Astrocyte (in vitro differentiated cells and primary cell): ENCODE data around the gene ERN1. TPM values are rescaled to one million over a fixed set of nuclear protein-coding genes. Genes with fewer than 3 reads are reported as not detected.

Experiments
- DNase-seq: peaks from one replicate; pipeline ENCODE4 v3.0.0-alpha.2; 2010; ENCODE audit warnings: low read depth
- FAIRE-seq: peaks from 2 replicates; lab custom pipeline; 2011; peaks lifted over from hg19 to GRCh38; lab: Jason Lieb, UNC
- H2AFZ ChIP-seq: 2 replicates; pipeline ENCODE4 v1.6.0; 2012; ENCODE audit warnings: low read depth, low read length, inconsistent platforms
- H3K27ac ChIP-seq: 2 replicates; pipeline ENCODE4 v1.5.1; 2011; ENCODE audit warnings: low read depth, low read length, inconsistent platforms
- H3K27me3 ChIP-seq: 2 replicates; pipeline ENCODE4 v1.6.0; 2011; ENCODE audit warnings: low read length, inconsistent platforms; ENCODE audit not compliant: insufficient read depth
- H3K36me3 ChIP-seq: 2 replicates; pipeline ENCODE4 v1.5.1; 2011; ENCODE audit warnings: low read length, inconsistent platforms; ENCODE audit not compliant: insufficient read depth
- H3K4me1 ChIP-seq: 2 replicates; pipeline ENCODE4 v1.5.1; 2011; ENCODE audit warnings: low read length, inconsistent platforms; ENCODE audit not compliant: insufficient read depth
- H3K4me2 ChIP-seq: 2 replicates; pipeline ENCODE4 v1.6.0; 2012; ENCODE audit warnings: low read length, inconsistent platforms
- H3K4me3 ChIP-seq: 2 replicates; pipeline ENCODE4 v1.5.1; 2011; ENCODE audit warnings: low read depth, mild to moderate bottlenecking, low read length, inconsistent platforms; ENCODE audit not compliant: insufficient read depth
- H3K79me2 ChIP-seq: 2 replicates; pipeline ENCODE4 v1.6.0; 2012; ENCODE audit warnings: mild to moderate bottlenecking, low read length, inconsistent platforms; ENCODE audit not compliant: insufficient read depth
- H3K9ac ChIP-seq: 2 replicates; pipeline ENCODE4 v1.6.0; 2012; ENCODE audit warnings: mild to moderate bottlenecking, low read length, inconsistent platforms
- H3K9me3 ChIP-seq: 2 replicates; pipeline ENCODE4 v1.5.1; 2012; ENCODE audit warnings: low read depth, mild to moderate bottlenecking, low read length, inconsistent platforms; ENCODE audit not compliant: insufficient read depth
- H4K20me1 ChIP-seq: 2 replicates; pipeline ENCODE4 v1.6.0; 2012; ENCODE audit warnings: low read length, inconsistent platforms; ENCODE audit not compliant: insufficient read depth
- H3K27ac Mint-ChIP-seq: one replicate; pipeline ENCODE4 v1.8.0; 2021; ENCODE audit warnings: mild to moderate bottlenecking, mixed read lengths; ENCODE audit not compliant: unreplicated experiment
- H3K27me3 Mint-ChIP-seq: one replicate; pipeline ENCODE4 v1.8.0; 2021; ENCODE audit warnings: low read depth, mixed read lengths; ENCODE audit not compliant: unreplicated experiment
- H3K36me3 Mint-ChIP-seq: one replicate; pipeline ENCODE4 v1.8.0; 2021; ENCODE audit warnings: low read depth, mixed read lengths; ENCODE audit not compliant: unreplicated experiment
- H3K4me1 Mint-ChIP-seq: one replicate; pipeline ENCODE4 v1.8.0; 2021; ENCODE audit warnings: low read depth, mixed read lengths; ENCODE audit not compliant: unreplicated experiment
- H3K4me3 Mint-ChIP-seq: one replicate; pipeline ENCODE4 v1.8.0; 2021; ENCODE audit warnings: mild to moderate bottlenecking, moderate library complexity, mixed read lengths; ENCODE audit not compliant: unreplicated experiment
- H3K9me3 Mint-ChIP-seq: one replicate; pipeline ENCODE4 v1.8.0; 2021; ENCODE audit warnings: mild to moderate bottlenecking, mixed read lengths; ENCODE audit not compliant: unreplicated experiment
- EZH2 ChIP-seq: IDR thresholded peaks from 2 replicates; pipeline ENCODE4 v1.6.1; 2012; ENCODE audit warnings: mild to moderate bottlenecking, low read length, inconsistent platforms; ENCODE audit not compliant: insufficient read depth
- total RNA-seq: library from RNA; stranded (reverse); gene quantifications from 2 replicates; pipeline ENCODE4 v1.2.1, GENCODE V29; 2021
- TF ChIP-seq, protein P1 (sequence below): IDR thresholded peaks from 2 replicates; pipeline ENCODE4 v1.5.1; 2011; ENCODE audit warnings: low read depth, mild to moderate bottlenecking, inconsistent platforms, low read length, moderate library complexity; ENCODE audit not compliant: insufficient read depth

Gene ERN1
- total RNA-seq, 1 donor from 2014 or later, result 11.7 TPM

DNA sequence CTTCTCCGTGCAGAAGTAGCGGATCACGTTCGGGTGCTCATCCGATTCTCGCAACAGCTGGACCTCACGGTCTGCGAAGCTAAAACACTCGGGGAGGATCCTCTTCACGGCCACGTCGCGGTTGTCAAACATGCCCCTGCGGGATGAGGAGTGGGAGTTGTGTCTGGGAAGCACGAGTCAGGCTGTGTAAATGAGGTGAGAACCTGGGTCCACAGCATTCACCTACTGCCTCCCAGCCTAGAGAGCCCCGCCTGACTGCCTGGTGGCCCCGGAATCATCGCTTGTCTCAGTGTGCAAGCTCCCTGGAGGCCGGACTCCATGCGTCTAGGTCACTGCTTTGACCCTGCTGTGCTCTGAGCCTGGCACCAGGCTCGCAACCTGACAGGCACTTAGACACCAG is 75.6 kb downstream of the ERN1 start:
- Mint-ChIP-seq H3K4me3 (no peak overlapping the region), H3K4me1 (peaks cover 9% of the 10 kb centered on the region), H3K27me3 (no peaks in the 10 kb centered on the region), H3K9me3 (no peaks in the 10 kb centered on the region), H3K27ac (no peak overlapping the region), H3K36me3 (peaks cover 49% of the 10 kb centered on the region)
- no peaks in the 10 kb centered on the region for H3K27me3 ChIP-seq
- TF ChIP-seq, protein P1, sequence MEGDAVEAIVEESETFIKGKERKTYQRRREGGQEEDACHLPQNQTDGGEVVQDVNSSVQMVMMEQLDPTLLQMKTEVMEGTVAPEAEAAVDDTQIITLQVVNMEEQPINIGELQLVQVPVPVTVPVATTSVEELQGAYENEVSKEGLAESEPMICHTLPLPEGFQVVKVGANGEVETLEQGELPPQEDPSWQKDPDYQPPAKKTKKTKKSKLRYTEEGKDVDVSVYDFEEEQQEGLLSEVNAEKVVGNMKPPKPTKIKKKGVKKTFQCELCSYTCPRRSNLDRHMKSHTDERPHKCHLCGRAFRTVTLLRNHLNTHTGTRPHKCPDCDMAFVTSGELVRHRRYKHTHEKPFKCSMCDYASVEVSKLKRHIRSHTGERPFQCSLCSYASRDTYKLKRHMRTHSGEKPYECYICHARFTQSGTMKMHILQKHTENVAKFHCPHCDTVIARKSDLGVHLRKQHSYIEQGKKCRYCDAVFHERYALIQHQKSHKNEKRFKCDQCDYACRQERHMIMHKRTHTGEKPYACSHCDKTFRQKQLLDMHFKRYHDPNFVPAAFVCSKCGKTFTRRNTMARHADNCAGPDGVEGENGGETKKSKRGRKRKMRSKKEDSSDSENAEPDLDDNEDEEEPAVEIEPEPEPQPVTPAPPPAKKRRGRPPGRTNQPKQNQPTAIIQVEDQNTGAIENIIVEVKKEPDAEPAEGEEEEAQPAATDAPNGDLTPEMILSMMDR, result no peak
- TF ChIP-seq EZH2, result no peak
- no peak overlapping the region for H3K9ac ChIP-seq
- no peak overlapping the region for H3K4me3 ChIP-seq
- no peaks in the 10 kb centered on the region for H3K4me1 ChIP-seq
- H3K27ac ChIP-seq, result no peak overlapping the region
- no peaks in the 10 kb centered on the region for H4K20me1 ChIP-seq
- DNase-seq (no peak), FAIRE-seq (no peak)
- H3K36me3 ChIP-seq, result peaks cover 3% of the 10 kb centered on the region
- no peak overlapping the region for H3K4me2 ChIP-seq
- no peaks in the 10 kb centered on the region for H3K9me3 ChIP-seq
- H3K79me2 ChIP-seq, result no peaks in the 10 kb centered on the region
- H2AFZ ChIP-seq, result no peak overlapping the region

DNA sequence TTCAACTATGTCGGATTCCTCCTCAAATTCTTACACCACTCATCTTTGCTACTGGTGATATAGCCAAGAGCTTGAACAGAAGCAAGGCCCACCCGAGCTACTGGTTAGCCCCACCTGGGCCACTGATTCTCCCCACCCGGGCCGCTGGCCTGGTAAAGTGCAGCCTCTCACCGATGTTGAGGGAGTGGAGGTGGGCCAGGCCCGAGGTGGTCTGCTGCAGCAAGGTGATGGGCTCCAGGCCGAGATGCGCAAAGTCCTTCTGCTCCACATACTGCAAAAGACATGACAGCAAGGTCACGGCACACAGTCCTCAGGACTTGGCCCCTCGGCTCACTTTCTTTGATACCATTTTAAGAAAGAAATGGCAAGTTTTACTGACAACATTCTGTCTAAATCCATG is 76.8 kb downstream of the ERN1 start:
- Histone ChIP-seq H3K79me2 (no peaks in the 10 kb centered on the region), H3K36me3 (peaks cover 3% of the 10 kb centered on the region), H4K20me1 (no peaks in the 10 kb centered on the region), H2AFZ (no peak overlapping the region), H3K27ac (no peak overlapping the region), H3K9me3 (no peaks in the 10 kb centered on the region), H3K27me3 (no peaks in the 10 kb centered on the region), H3K9ac (no peak overlapping the region), H3K4me2 (no peak overlapping the region), H3K4me3 (no peak overlapping the region), H3K4me1 (no peaks in the 10 kb centered on the region)
- H3K9me3 Mint-ChIP-seq, result no peaks in the 10 kb centered on the region
- no peak for FAIRE-seq
- no peak for TF ChIP-seq EZH2
- TF ChIP-seq, protein P1, result no peak
- H3K27me3 Mint-ChIP-seq, result no peaks in the 10 kb centered on the region
- H3K27ac Mint-ChIP-seq, result no peak overlapping the region
- H3K36me3 Mint-ChIP-seq, result peaks cover 44% of the 10 kb centered on the region
- no peak overlapping the region for H3K4me3 Mint-ChIP-seq
- DNase-seq, result no peak
- H3K4me1 Mint-ChIP-seq, result no peaks in the 10 kb centered on the region

DNA sequence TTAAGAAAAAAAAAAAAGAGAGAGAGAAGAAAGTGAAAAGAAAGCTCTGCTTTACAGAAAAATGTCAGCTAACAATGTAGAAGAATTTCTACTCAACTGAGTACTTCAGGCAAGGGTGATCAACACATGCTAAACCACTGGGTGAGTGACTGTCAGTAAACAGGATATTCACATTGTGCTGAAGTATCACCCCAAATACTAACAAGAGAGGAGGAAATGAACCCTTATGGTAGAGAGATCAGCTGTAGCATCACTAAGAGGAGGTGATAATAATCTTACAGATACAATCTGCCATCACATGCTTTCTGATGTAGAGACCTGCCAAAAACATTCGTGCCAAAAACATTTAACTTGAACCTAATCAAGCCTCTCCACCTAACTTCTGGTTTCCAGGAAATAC is 78.8 kb downstream of the ERN1 start:
- peaks cover 45% of the 10 kb centered on the region for H3K36me3 Mint-ChIP-seq
- H3K27me3 Mint-ChIP-seq, result no peaks in the 10 kb centered on the region
- H3K9me3 Mint-ChIP-seq, result no peaks in the 10 kb centered on the region
- FAIRE-seq, result no peak
- H3K36me3 ChIP-seq, result peaks cover 3% of the 10 kb centered on the region
- no peak overlapping the region for H3K27ac Mint-ChIP-seq
- H4K20me1 ChIP-seq, result no peaks in the 10 kb centered on the region
- H3K4me1 Mint-ChIP-seq, result no peaks in the 10 kb centered on the region
- no peaks in the 10 kb centered on the region for H3K4me1 ChIP-seq
- no peak overlapping the region for H2AFZ ChIP-seq
- no peak for DNase-seq
- no peak overlapping the region for H3K27ac ChIP-seq
- H3K4me3 ChIP-seq, result no peak overlapping the region
- no peaks in the 10 kb centered on the region for H3K79me2 ChIP-seq
- H3K9ac ChIP-seq, result no peak overlapping the region
- H3K9me3 ChIP-seq, result no peaks in the 10 kb centered on the region
- H3K4me2 ChIP-seq, result no peak overlapping the region
- no peaks in the 10 kb centered on the region for H3K27me3 ChIP-seq
- H3K4me3 Mint-ChIP-seq, result no peak overlapping the region
- no peak for TF ChIP-seq EZH2
- TF ChIP-seq, protein P1, result no peak
